IPS-18c (cell line): ENCODE results near the gene LRRC4C.

Experiments used
- H3K4me3 ChIP-seq: 2 replicates; pipeline ENCODE4 v1.7.0; 2013; ENCODE audit warnings: low read depth, mild to moderate bottlenecking, low read length, moderate library complexity; ENCODE audit not compliant: insufficient read depth
- H3K9me3 ChIP-seq: one replicate; pipeline ENCODE4 v1.6.1; 2013; ENCODE audit warnings: mild to moderate bottlenecking, low read length, moderate library complexity; ENCODE audit not compliant: control insufficient read depth, insufficient read depth

Gene LRRC4C

GRCh38 chr11:41383768-41384167, 75.7 kb downstream of the LRRC4C start:
- Histone ChIP-seq H3K4me3 (no peak overlapping the region), H3K9me3 (no peaks in the 10 kb centered on the region)

GRCh38 chr11:41382927-41383326, 76.5 kb downstream of the LRRC4C start:
- no peak overlapping the region for H3K4me3 ChIP-seq
- H3K9me3 ChIP-seq, result no peaks in the 10 kb centered on the region

- Histone ChIP-seq H3K9me3 (no peaks in the 10 kb centered on the region), H3K4me3 (no peak overlapping the region)
Measured at GRCh38 chr11:41379084-41379483, 80.4 kb downstream of the LRRC4C start.

- H3K9me3 ChIP-seq, result no peaks in the 10 kb centered on the region
- no peak overlapping the region for H3K4me3 ChIP-seq
Measured at GRCh38 chr11:41377709-41378394, 81.6 kb downstream of the LRRC4C start.

GRCh38 chr11:41351825-41352224, 107.6 kb downstream of the LRRC4C start:
- Histone ChIP-seq H3K4me3 (no peak overlapping the region), H3K9me3 (no peaks in the 10 kb centered on the region)

- H3K4me3 ChIP-seq, result no peak overlapping the region
- H3K9me3 ChIP-seq, result no peaks in the 10 kb centered on the region
Measured at GRCh38 chr11:41346042-41346441, 113.4 kb downstream of the LRRC4C start.

- Histone ChIP-seq H3K4me3 (no peak overlapping the region), H3K9me3 (no peaks in the 10 kb centered on the region)
Measured at GRCh38 chr11:41334007-41334933, 125.2 kb downstream of the LRRC4C start.

GRCh38 chr11:41333357-41333756, 126.1 kb downstream of the LRRC4C start:
- no peaks in the 10 kb centered on the region for H3K9me3 ChIP-seq

GRCh38 chr11:41328324-41328723, 131.1 kb downstream of the LRRC4C start:
- no peaks in the 10 kb centered on the region for H3K9me3 ChIP-seq
- no peak overlapping the region for H3K4me3 ChIP-seq

More at GRCh38 chr11:41333357-41333756, 126.1 kb downstream of the LRRC4C start:
- no peak overlapping the region for H3K4me3 ChIP-seq

GRCh38 chr11:41323446-41323845, 136.0 kb downstream of the LRRC4C start:
- Histone ChIP-seq H3K4me3 (no peak overlapping the region), H3K9me3 (no peaks in the 10 kb centered on the region)

- Histone ChIP-seq H3K9me3 (no peaks in the 10 kb centered on the region), H3K4me3 (no peak overlapping the region)
Measured at GRCh38 chr11:41320653-41321052, 138.8 kb downstream of the LRRC4C start.

GRCh38 chr11:41320238-41320637, 139.2 kb downstream of the LRRC4C start:
- H3K9me3 ChIP-seq, result no peaks in the 10 kb centered on the region
- no peak overlapping the region for H3K4me3 ChIP-seq

GRCh38 chr11:41319434-41319833, 140.0 kb downstream of the LRRC4C start:
- Histone ChIP-seq H3K4me3 (no peak overlapping the region), H3K9me3 (no peaks in the 10 kb centered on the region)

GRCh38 chr11:41316751-41317150, 142.7 kb downstream of the LRRC4C start:
- H3K9me3 ChIP-seq, result no peaks in the 10 kb centered on the region
- H3K4me3 ChIP-seq, result no peak overlapping the region

GRCh38 chr11:41313226-41313625, 146.2 kb downstream of the LRRC4C start:
- no peak overlapping the region for H3K4me3 ChIP-seq

GRCh38 chr11:41309716-41310115, 149.7 kb downstream of the LRRC4C start:
- Histone ChIP-seq H3K9me3 (peaks cover 2% of the 10 kb centered on the region), H3K4me3 (no peak overlapping the region)

More at GRCh38 chr11:41313226-41313625, 146.2 kb downstream of the LRRC4C start:
- H3K9me3 ChIP-seq, result peaks cover 2% of the 10 kb centered on the region

GRCh38 chr11:41309111-41309522, 150.3 kb downstream of the LRRC4C start:
- Histone ChIP-seq H3K9me3 (peaks cover 2% of the 10 kb centered on the region), H3K4me3 (no peak overlapping the region)

- Histone ChIP-seq H3K9me3 (peaks cover 2% of the 10 kb centered on the region), H3K4me3 (no peak overlapping the region)
Measured at GRCh38 chr11:41308286-41308685, 151.2 kb downstream of the LRRC4C start.
